CD4-positive, alpha-beta T cell (primary cell): Measurements from ENCODE around the gene TLR5. TPM values are rescaled to one million over a fixed set of nuclear protein-coding genes. Genes with fewer than 3 reads are reported as not detected.

Experiments used
- ATAC-seq: fragments of 200-7000 bp; cut with Tn5 transposase; one replicate; pipeline ENCODE4 v1.10.0; 2022; ENCODE audit warnings: mild to moderate bottlenecking; ENCODE audit not compliant: poor library complexity
- CTCF ChIA-PET: fragments of 350-600 bp; sonication (Branson Sonifier 250); formaldehyde crosslinking; loops from one replicate; lab custom pipeline; 2021; ENCODE audit warnings: antibody characterized with exemption, inconsistent platforms; lab: Charles Lee
- POLR2A ChIA-PET: fragments of 350-600 bp; sonication (Branson Sonifier 250); formaldehyde crosslinking; loops from one replicate; lab custom pipeline; 2021; ENCODE audit warnings: antibody characterized with exemption, inconsistent platforms; lab: Charles Lee
- DNase-seq, 14 experiments: peaks; one replicate each; pipeline ENCODE4 v3.0.0-alpha.2; 2013 to 2020; ENCODE audit warnings: mixed read lengths in 2 of 14
- H3K27ac ChIP-seq, 2 donors: one replicate each; pipeline versions ENCODE4 v1.5.1 to v1.7.0; 2013; ENCODE audit warnings: low read length in 2 of 2, low read depth in 1 of 2, mild to moderate bottlenecking in 1 of 2
- H3K27me3 ChIP-seq, 2 experiments: 1 replicate in 1 of 2; 2 replicates in 1 of 2; pipeline versions ENCODE4 v1.6.1 to v1.7.0; 2013; ENCODE audit warnings: low read length in 2 of 2, control low read depth in 1 of 2, mild to moderate bottlenecking in 1 of 2, moderate library complexity in 1 of 2; ENCODE audit not compliant: insufficient read depth in 2 of 2, control insufficient read depth in 1 of 2
- H3K36me3 ChIP-seq: one replicate; pipeline ENCODE4 v1.6.1; 2013; ENCODE audit warnings: low read length, control low read depth; ENCODE audit not compliant: insufficient read depth
- H3K4me1 ChIP-seq: one replicate; pipeline ENCODE4 v1.6.1; 2013; ENCODE audit warnings: low read length, control low read depth; ENCODE audit not compliant: insufficient read depth
- H3K4me3 ChIP-seq: one replicate; pipeline ENCODE4 v1.5.1; 2013; ENCODE audit warnings: mild to moderate bottlenecking, low read length, moderate library complexity
- H3K9me3 ChIP-seq, 2 experiments: 1 replicate in 1 of 2; 2 replicates in 1 of 2; pipeline versions ENCODE4 v1.6.1 to v1.7.0; 2013; ENCODE audit warnings: low read length in 2 of 2, mild to moderate bottlenecking in 2 of 2, control low read depth in 1 of 2, moderate library complexity in 1 of 2; ENCODE audit not compliant: control insufficient read depth in 1 of 2, insufficient read depth in 1 of 2
- H3K27ac Mint-ChIP-seq: one replicate; pipeline ENCODE4 v1.8.0; 2020; ENCODE audit warnings: mixed read lengths
- H3K27me3 Mint-ChIP-seq: one replicate; pipeline ENCODE4 v1.8.0; 2021; ENCODE audit warnings: mixed read lengths
- H3K36me3 Mint-ChIP-seq: one replicate; pipeline ENCODE4 v1.8.0; 2021; ENCODE audit warnings: low read depth, mixed read lengths
- H3K4me1 Mint-ChIP-seq: one replicate; pipeline ENCODE4 v1.8.0; 2021; ENCODE audit warnings: low read depth, mixed read lengths
- H3K4me3 Mint-ChIP-seq: one replicate; pipeline ENCODE4 v1.8.0; 2020; ENCODE audit warnings: mild to moderate bottlenecking, mixed read lengths
- H3K9me3 Mint-ChIP-seq: one replicate; pipeline ENCODE4 v1.8.0; 2020; ENCODE audit warnings: mixed read lengths
- intact Hi-C, 2 experiments: fragments of 100-400 bp; cut with DNase I in 1 of 2; cut with micrococcal nuclease in 1 of 2; formaldehyde crosslinking; loops; one replicate each; pipeline versions ENCODE4 v1.15.1 to v1.9.0; 2023 to 2025; cut with DNase I, micrococcal nuclease
- total RNA-seq, 174 experiments: library from RNA in 2 of 174; stranded (reverse) in 2 of 174; gene quantifications; one replicate each; pipeline ENCODE4 v1.2.3 and lab custom pipeline; 2021 to 2026
- TF ChIP-seq, protein P1 (sequence below): fragments of 200-600 bp; IDR thresholded peaks from one replicate; pipeline ENCODE4 v1.8.0; 2022; ENCODE audit warnings: antibody characterized with exemption, mild to moderate bottlenecking

Gene TLR5
- total RNA-seq, 2 experiments from 2014 or later = 2.1 to 2.5 TPM

GRCh38 chr1:223075834-223076233 is 67.2 kb downstream of the TLR5 start:
- Histone ChIP-seq H3K27ac (no peak overlapping the region), H3K4me1 (no peaks in the 10 kb centered on the region), H3K36me3 (no peaks in the 10 kb centered on the region), H3K9me3 (no peaks in the 10 kb centered on the region), H3K4me3 (no peak overlapping the region), H3K27me3 (peaks cover 0 to 6% of the 10 kb centered on the region in 2 experiments)
- no peak for ATAC-seq
- no peak for DNase-seq
- Mint-ChIP-seq H3K27me3 (peaks cover 12% of the 10 kb centered on the region), H3K27ac (no peak overlapping the region), H3K36me3 (no peaks in the 10 kb centered on the region), H3K9me3 (no peaks in the 10 kb centered on the region), H3K4me3 (no peak overlapping the region), H3K4me1 (no peaks in the 10 kb centered on the region)
- intact Hi-C loops = no loop called here
- TF ChIP-seq, protein P1, sequence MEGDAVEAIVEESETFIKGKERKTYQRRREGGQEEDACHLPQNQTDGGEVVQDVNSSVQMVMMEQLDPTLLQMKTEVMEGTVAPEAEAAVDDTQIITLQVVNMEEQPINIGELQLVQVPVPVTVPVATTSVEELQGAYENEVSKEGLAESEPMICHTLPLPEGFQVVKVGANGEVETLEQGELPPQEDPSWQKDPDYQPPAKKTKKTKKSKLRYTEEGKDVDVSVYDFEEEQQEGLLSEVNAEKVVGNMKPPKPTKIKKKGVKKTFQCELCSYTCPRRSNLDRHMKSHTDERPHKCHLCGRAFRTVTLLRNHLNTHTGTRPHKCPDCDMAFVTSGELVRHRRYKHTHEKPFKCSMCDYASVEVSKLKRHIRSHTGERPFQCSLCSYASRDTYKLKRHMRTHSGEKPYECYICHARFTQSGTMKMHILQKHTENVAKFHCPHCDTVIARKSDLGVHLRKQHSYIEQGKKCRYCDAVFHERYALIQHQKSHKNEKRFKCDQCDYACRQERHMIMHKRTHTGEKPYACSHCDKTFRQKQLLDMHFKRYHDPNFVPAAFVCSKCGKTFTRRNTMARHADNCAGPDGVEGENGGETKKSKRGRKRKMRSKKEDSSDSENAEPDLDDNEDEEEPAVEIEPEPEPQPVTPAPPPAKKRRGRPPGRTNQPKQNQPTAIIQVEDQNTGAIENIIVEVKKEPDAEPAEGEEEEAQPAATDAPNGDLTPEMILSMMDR = no peak
- ChIA-PET CTCF (no interaction called here), POLR2A (no interaction called here)

DNA sequence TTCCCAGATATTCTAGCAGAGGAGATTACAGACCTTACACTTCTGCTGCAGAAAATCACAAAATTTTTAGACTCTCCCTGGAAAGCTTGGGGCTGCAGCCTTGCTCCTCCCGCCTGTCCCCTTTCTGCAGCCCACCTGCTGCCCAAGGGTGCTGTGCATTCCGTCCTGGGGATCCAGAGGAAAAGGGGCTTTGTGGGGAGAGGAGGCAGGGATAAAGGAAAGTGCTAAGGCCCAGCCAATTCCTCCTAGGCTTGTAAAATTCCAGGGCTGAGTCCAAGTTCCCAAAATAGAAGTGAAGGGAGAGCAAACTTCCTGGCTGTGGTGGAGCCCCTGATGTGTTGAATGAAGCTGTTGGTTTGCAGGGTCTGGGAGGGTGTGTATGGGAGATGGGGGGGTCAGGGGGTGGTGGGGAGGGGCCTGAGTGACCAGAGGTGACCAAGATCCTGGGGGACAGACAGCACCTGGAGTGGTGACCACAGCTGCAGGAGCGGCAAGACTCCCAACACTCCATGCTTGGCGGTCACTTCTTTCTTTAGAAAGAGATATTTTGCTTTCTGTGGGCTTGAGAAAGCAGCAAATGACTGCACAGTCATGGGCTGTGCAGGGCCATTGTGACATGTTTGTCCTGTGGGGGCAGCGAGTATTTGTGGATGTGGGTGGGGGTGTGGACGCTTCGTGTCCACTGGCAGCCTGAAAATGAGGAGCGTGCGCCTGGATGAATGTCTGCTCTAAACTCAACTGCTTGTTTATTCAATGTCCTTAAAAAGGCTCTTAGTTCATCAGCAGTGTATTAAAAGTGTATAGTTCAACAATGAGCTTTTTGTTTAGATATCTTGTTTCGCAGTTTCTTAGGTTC is 68.4 kb downstream of the TLR5 start:
- POLR2A ChIA-PET = no interaction called here
- intact Hi-C loops = no loop called here
- no peaks in the 10 kb centered on the region for H3K4me1 ChIP-seq
- H3K36me3 ChIP-seq = no peaks in the 10 kb centered on the region
- H3K9me3 Mint-ChIP-seq = no peaks in the 10 kb centered on the region
- H3K4me3 Mint-ChIP-seq = no peak overlapping the region
- peaks cover 12% of the 10 kb centered on the region for H3K27me3 Mint-ChIP-seq
- TF ChIP-seq, protein P1 = no peak
- H3K4me1 Mint-ChIP-seq = no peaks in the 10 kb centered on the region
- H3K27ac Mint-ChIP-seq = no peak overlapping the region
- H3K27me3 ChIP-seq = peaks cover 0 to 6% of the 10 kb centered on the region in 2 experiments
- H3K27ac ChIP-seq = no peak overlapping the region
- H3K36me3 Mint-ChIP-seq = no peaks in the 10 kb centered on the region
- ATAC-seq = no peak
- no peaks in the 10 kb centered on the region for H3K9me3 ChIP-seq
- CTCF ChIA-PET = no interaction called here
- no peak overlapping the region for H3K4me3 ChIP-seq
- no peak for DNase-seq

DNA sequence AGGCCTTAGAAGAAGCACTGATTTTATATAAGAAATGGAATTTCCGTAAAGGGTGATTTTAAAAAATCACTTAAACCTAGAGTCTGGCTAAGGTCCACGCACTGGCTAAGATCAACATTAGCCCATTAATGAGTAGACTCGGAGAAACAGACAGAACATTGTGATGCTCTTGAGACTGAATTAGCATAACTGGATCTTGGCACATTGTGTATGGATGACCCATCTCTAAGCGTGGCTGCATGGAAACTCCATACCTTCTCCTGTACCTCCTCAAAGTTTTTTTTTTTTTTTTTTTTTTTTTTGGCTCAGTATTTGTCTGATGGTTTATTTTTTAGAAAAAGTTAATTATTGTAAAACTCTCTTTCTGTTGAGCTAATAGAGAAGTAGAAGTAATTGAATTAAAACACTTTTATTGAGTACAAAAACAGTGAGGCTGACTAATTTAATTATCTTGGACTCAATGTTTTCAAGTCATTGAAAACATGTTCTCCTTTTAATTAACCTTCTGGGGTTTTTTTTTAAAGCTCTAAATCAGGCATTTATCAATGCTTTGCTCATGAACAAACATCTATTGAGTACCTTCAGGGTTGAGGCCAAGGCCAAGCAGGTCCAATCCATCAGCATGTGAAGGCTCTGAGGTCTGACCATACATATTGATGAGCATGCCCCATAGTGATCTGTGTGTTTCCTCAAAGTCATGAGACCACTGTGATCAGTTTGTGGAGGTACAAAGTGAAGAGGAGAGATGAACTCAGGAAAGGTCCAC is 74.0 kb downstream of the TLR5 start:
- no peak overlapping the region for H3K4me3 Mint-ChIP-seq
- POLR2A ChIA-PET = no interaction called here
- TF ChIP-seq, protein P1 = no peak
- H3K9me3 Mint-ChIP-seq = no peaks in the 10 kb centered on the region
- no peaks in the 10 kb centered on the region for H3K36me3 Mint-ChIP-seq
- DNase-seq (no peak), ATAC-seq (no peak)
- H3K27ac Mint-ChIP-seq = no peak overlapping the region
- CTCF ChIA-PET = interaction anchor here (0.7 kb wide), 2 partner anchors 65 to 603 kb away, joined by 4 to 5 read pairs; no protein-coding TSS in a partner anchor
- no peaks in the 10 kb centered on the region for H3K36me3 ChIP-seq
- H3K4me1 ChIP-seq = no peaks in the 10 kb centered on the region
- H3K27me3 ChIP-seq = no peaks in the 10 kb centered on the region
- H3K27me3 Mint-ChIP-seq = peaks cover 4% of the 10 kb centered on the region
- intact Hi-C loops = no loop called here
- no peak overlapping the region for H3K27ac ChIP-seq
- H3K9me3 ChIP-seq = no peaks in the 10 kb centered on the region
- H3K4me3 ChIP-seq = no peak overlapping the region
- H3K4me1 Mint-ChIP-seq = no peaks in the 10 kb centered on the region
